Neural cell (in vitro differentiated cells): Measurements from ENCODE around the gene MACROH2A2. TPM values are rescaled to one million over a fixed set of nuclear protein-coding genes. Genes with fewer than 3 reads are reported as not detected.

Experiments
- H2AFZ ChIP-seq: fragments of 200-600, 300-800 bp; sonication (generic), shearing (Covaris generic); 2 replicates; pipeline ENCODE4 v1.6.0; 2014; ENCODE audit warnings: low read depth, mild to moderate bottlenecking, antibody characterized with exemption, low read length, moderate library complexity
- H3F3A ChIP-seq: fragments of 200-600 bp; shearing (Covaris generic); 2 replicates; pipeline ENCODE4 v1.6.1; 2016; ENCODE audit warnings: mild to moderate bottlenecking, moderate library complexity, mixed read lengths, antibody characterized with exemption, low read length; ENCODE audit not compliant: insufficient read depth, poor library complexity, severe bottlenecking
- H3K27ac ChIP-seq: fragments of 200-600, 300-800 bp; sonication (generic), shearing (Covaris generic); 2 replicates; pipeline ENCODE4 v1.5.1; 2014; ENCODE audit warnings: mild to moderate bottlenecking, low read length, moderate library complexity
- H3K27me3 ChIP-seq: fragments of 300-800, 200-600 bp; sonication (generic), shearing (Covaris generic); 2 replicates; pipeline ENCODE4 v1.6.0; 2014; ENCODE audit warnings: mild to moderate bottlenecking, low read depth, low read length, moderate library complexity; ENCODE audit not compliant: insufficient read depth
- H3K36me3 ChIP-seq: fragments of 300-800, 200-600 bp; sonication (generic), shearing (Covaris generic); 2 replicates; pipeline ENCODE4 v1.5.1; 2014; ENCODE audit warnings: mild to moderate bottlenecking, antibody characterized with exemption, low read length, moderate library complexity; ENCODE audit not compliant: insufficient read depth
- H3K4me2 ChIP-seq: fragments of 300-800, 200-600 bp; sonication (generic), shearing (Covaris generic); 2 replicates; pipeline ENCODE4 v1.6.0; 2014; ENCODE audit warnings: mild to moderate bottlenecking, low read length
- H3K4me3 ChIP-seq: fragments of 300-800, 200-600 bp; sonication (generic), shearing (Covaris generic); 2 replicates; pipeline ENCODE4 v1.5.1; 2014; ENCODE audit warnings: mild to moderate bottlenecking, low read length, moderate library complexity
- H3K79me2 ChIP-seq: fragments of 200-600 bp; shearing (Covaris generic); replicated peaks from 2 replicates; pipeline ENCODE4 v1.6.0; 2014; ENCODE audit warnings: mild to moderate bottlenecking, low read length, moderate library complexity; ENCODE audit not compliant: insufficient read depth
- H3K9ac ChIP-seq: fragments of 300-800, 200-600 bp; sonication (generic), shearing (Covaris generic); 2 replicates; pipeline ENCODE4 v1.6.1; 2016; ENCODE audit warnings: mild to moderate bottlenecking, low read length, mixed read lengths
- H3K9me2 ChIP-seq: fragments of 200-600 bp; shearing (Covaris generic); 2 replicates; pipeline ENCODE4 v1.6.1; 2016; ENCODE audit warnings: mild to moderate bottlenecking, low read length, mixed read lengths; ENCODE audit not compliant: insufficient read depth
- H3K9me3 ChIP-seq: fragments of 200-600, 300-800 bp; sonication (generic), shearing (Covaris generic); 2 replicates; pipeline ENCODE4 v1.6.1; 2016; ENCODE audit warnings: mild to moderate bottlenecking, mixed run types, low read length, moderate library complexity, mixed read lengths
- H4K20me1 ChIP-seq: fragments of 200-600 bp; shearing (Covaris generic); 2 replicates; pipeline ENCODE4 v1.6.1; 2016; ENCODE audit warnings: mild to moderate bottlenecking, mixed run types; ENCODE audit not compliant: insufficient read depth
- RAD21 ChIP-seq: fragments of 450-650 bp; conservative IDR thresholded peaks from 2 replicates; pipeline ENCODE4 v1.6.1; 2014; ENCODE audit warnings: antibody characterized with exemption, mild to moderate bottlenecking, moderate library complexity
- SMC3 ChIP-seq: fragments of 450-650 bp; conservative IDR thresholded peaks from 2 replicates; pipeline ENCODE4 v1.6.1; 2014; ENCODE audit warnings: antibody characterized with exemption, mild to moderate bottlenecking, moderate library complexity; ENCODE audit not compliant: poor library complexity
- TAF1 ChIP-seq: IDR thresholded peaks from 2 replicates; pipeline ENCODE4 v1.6.1; 2012; ENCODE audit warnings: low read depth
- polyA plus RNA-seq: library from polyadenylated mRNA; depleted of rRNA; stranded (reverse); fragments of >200 nt; gene quantifications from 2 replicates; pipeline ENCODE4 v1.2.3, GENCODE V29; 2014
- TF ChIP-seq, protein P1 (sequence below): IDR thresholded peaks from 2 replicates; pipeline ENCODE4 v1.6.1; 2012; ENCODE audit warnings: borderline replicate concordance
- TF ChIP-seq, protein P2 (sequence below): fragments of 450-650 bp; IDR thresholded peaks from 2 replicates; pipeline ENCODE4 v1.5.1; 2014; ENCODE audit warnings: antibody characterized with exemption, mild to moderate bottlenecking, moderate library complexity; ENCODE audit not compliant: poor library complexity, severe bottlenecking

MACROH2A2 gene
- polyA plus RNA-seq, 1 donor from 2014 or later, result 173 TPM

DNA sequence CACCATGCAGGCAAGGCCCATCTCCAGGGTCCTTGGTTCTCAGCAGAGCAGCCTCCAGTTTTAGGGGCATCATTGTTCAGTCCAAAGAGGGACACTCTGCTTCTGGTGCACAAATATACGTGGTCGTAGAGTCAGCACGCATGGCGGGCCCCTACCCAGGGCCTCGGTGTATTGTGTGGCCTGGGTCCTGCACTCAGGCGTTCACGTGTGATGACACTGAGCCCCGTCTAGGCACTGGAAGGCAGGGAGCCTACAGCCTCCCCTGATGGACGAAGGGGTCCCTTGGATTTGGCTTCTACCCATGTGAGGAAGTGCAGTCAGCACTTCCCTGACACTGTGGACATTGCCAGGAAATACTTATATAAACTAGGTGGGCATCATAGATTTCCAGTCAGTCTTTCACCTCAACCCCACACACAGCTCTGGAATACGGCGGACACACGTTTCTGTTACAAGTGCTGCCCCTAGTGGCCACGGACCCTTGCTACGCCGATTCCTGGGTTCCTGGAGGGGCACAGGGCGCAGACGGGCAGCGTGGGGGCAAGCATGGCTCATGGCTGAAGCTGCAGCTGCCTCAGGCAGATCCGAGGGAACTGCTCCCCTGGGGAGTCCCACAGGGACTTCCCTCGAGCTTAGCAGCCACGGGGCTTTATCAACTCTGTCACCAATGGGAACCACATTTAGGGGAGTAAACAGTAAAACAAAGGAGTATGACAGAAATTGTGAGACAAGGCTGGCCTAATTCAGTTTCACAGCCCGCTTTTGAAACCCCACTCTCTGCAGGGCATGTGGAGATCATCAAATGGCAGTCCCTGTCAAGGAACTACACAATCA lies 54.5 kb downstream of the MACROH2A2 start:
- Histone ChIP-seq H3K79me2 (no peaks in the 10 kb centered on the region), H3K4me2 (no peak overlapping the region), H3K36me3 (no peaks in the 10 kb centered on the region), H3K27me3 (no peaks in the 10 kb centered on the region), H3K9me2 (no peaks in the 10 kb centered on the region), H3K27ac (no peak overlapping the region), H3K9ac (no peak overlapping the region), H3K9me3 (no peaks in the 10 kb centered on the region), H3F3A (no peaks in the 10 kb centered on the region), H3K4me3 (no peak overlapping the region), H4K20me1 (no peaks in the 10 kb centered on the region), H2AFZ (no peak overlapping the region)
- TF ChIP-seq, protein P1, sequence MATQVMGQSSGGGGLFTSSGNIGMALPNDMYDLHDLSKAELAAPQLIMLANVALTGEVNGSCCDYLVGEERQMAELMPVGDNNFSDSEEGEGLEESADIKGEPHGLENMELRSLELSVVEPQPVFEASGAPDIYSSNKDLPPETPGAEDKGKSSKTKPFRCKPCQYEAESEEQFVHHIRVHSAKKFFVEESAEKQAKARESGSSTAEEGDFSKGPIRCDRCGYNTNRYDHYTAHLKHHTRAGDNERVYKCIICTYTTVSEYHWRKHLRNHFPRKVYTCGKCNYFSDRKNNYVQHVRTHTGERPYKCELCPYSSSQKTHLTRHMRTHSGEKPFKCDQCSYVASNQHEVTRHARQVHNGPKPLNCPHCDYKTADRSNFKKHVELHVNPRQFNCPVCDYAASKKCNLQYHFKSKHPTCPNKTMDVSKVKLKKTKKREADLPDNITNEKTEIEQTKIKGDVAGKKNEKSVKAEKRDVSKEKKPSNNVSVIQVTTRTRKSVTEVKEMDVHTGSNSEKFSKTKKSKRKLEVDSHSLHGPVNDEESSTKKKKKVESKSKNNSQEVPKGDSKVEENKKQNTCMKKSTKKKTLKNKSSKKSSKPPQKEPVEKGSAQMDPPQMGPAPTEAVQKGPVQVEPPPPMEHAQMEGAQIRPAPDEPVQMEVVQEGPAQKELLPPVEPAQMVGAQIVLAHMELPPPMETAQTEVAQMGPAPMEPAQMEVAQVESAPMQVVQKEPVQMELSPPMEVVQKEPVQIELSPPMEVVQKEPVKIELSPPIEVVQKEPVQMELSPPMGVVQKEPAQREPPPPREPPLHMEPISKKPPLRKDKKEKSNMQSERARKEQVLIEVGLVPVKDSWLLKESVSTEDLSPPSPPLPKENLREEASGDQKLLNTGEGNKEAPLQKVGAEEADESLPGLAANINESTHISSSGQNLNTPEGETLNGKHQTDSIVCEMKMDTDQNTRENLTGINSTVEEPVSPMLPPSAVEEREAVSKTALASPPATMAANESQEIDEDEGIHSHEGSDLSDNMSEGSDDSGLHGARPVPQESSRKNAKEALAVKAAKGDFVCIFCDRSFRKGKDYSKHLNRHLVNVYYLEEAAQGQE, result no peak
- TF ChIP-seq TAF1, result no peak
- TF ChIP-seq, protein P2, sequence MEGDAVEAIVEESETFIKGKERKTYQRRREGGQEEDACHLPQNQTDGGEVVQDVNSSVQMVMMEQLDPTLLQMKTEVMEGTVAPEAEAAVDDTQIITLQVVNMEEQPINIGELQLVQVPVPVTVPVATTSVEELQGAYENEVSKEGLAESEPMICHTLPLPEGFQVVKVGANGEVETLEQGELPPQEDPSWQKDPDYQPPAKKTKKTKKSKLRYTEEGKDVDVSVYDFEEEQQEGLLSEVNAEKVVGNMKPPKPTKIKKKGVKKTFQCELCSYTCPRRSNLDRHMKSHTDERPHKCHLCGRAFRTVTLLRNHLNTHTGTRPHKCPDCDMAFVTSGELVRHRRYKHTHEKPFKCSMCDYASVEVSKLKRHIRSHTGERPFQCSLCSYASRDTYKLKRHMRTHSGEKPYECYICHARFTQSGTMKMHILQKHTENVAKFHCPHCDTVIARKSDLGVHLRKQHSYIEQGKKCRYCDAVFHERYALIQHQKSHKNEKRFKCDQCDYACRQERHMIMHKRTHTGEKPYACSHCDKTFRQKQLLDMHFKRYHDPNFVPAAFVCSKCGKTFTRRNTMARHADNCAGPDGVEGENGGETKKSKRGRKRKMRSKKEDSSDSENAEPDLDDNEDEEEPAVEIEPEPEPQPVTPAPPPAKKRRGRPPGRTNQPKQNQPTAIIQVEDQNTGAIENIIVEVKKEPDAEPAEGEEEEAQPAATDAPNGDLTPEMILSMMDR, result peak; percentile 54
- TF ChIP-seq RAD21, result no peak

DNA sequence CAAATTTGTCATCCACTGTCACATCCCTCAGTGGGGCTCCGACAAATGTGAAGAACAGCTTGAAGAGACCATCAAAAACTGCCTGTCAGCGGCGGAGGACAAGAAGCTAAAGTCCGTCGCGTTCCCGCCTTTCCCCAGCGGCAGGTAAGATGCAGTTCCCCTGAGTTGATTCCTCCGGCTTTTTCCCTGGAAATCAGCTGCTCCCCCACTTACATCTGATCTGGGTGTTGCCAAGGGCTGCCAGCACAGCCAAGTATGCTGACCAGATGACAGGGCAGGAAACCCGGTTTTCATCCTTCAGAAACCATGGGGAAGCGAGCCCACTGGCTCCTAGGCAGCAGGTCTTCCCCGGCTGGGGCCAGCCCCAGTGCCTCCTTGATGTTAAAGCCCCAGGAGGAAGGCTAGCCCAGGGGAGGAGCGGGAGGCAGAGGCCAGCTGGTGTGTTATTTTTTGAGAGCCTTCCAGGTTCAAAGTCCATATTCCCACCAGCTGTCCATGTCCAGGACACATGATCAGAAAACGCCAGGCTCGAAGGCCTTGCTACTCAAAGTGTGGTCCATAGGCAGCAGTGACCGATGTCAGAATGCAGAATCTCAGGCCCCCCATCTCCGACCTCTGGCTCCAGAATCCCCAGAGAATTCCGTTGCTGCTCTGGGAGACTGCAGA lies 56.6 kb downstream of the MACROH2A2 start:
- Histone ChIP-seq H3K9me3 (no peaks in the 10 kb centered on the region), H3K27me3 (no peaks in the 10 kb centered on the region), H3K79me2 (no peaks in the 10 kb centered on the region), H3K9me2 (no peaks in the 10 kb centered on the region), H3F3A (no peaks in the 10 kb centered on the region), H3K4me3 (no peak overlapping the region), H3K36me3 (no peaks in the 10 kb centered on the region), H3K9ac (no peak overlapping the region), H4K20me1 (no peaks in the 10 kb centered on the region), H3K4me2 (no peak overlapping the region), H2AFZ (no peak overlapping the region), H3K27ac (no peak overlapping the region)
- no peak for TF ChIP-seq RAD21
- no peak for TF ChIP-seq SMC3
- TF ChIP-seq, protein P1, result no peak
- TF ChIP-seq, protein P2, result no peak
